Natural killer cell (primary cell): ENCODE results near the gene LHFPL3. TPM values are rescaled to one million over a fixed set of nuclear protein-coding genes. Genes with fewer than 3 reads are reported as not detected.

Experiments used
- ATAC-seq, 3 donors: fragments of 150-1000 bp in 2 of 3; fragments of 200-7000 bp in 1 of 3; cut with Tn5 transposase; 1 replicate in 1 of 3; 2 replicates in 2 of 3; pipeline ENCODE4 v1.10.0; 2021; ENCODE audit warnings: mild to moderate bottlenecking in 2 of 3, moderate library complexity in 2 of 3
- DNase-seq, 2 donors: peaks; one replicate each; pipeline versions ENCODE4 v3.0.0 to v3.0.0-alpha.2; 2013 to 2021; ENCODE audit warnings: mixed read lengths in 1 of 2
- H3K27ac ChIP-seq: one replicate; pipeline ENCODE4 v1.5.1; 2013; ENCODE audit warnings: mild to moderate bottlenecking, low read length
- H3K27me3 ChIP-seq: one replicate; pipeline ENCODE4 v1.6.1; 2013; ENCODE audit warnings: low read length; ENCODE audit not compliant: control insufficient read depth, insufficient read depth
- H3K36me3 ChIP-seq: one replicate; pipeline ENCODE4 v1.6.1; 2013; ENCODE audit warnings: low read length; ENCODE audit not compliant: control insufficient read depth, insufficient read depth
- H3K4me1 ChIP-seq: one replicate; pipeline ENCODE4 v1.6.1; 2013; ENCODE audit warnings: low read length; ENCODE audit not compliant: control insufficient read depth, insufficient read depth
- H3K4me3 ChIP-seq: one replicate; pipeline ENCODE4 v1.5.1; 2013; ENCODE audit warnings: low read length
- H3K9me3 ChIP-seq: one replicate; pipeline ENCODE4 v1.6.1; 2013; ENCODE audit warnings: low read length; ENCODE audit not compliant: control insufficient read depth, insufficient read depth
- H3K27ac Mint-ChIP-seq, 2 donors: one replicate each; pipeline ENCODE4 v1.8.0; 2022; ENCODE audit warnings: mild to moderate bottlenecking in 2 of 2, mixed read lengths in 2 of 2, moderate library complexity in 1 of 2
- H3K27me3 Mint-ChIP-seq, 2 donors: one replicate each; pipeline ENCODE4 v1.8.0; 2022; ENCODE audit warnings: low read depth in 2 of 2, mixed read lengths in 2 of 2
- H3K36me3 Mint-ChIP-seq: one replicate; pipeline ENCODE4 v1.8.0; 2022; ENCODE audit warnings: mixed read lengths
- H3K4me1 Mint-ChIP-seq, 2 donors: one replicate each; pipeline ENCODE4 v1.8.0; 2022; ENCODE audit warnings: mixed read lengths in 2 of 2
- H3K4me3 Mint-ChIP-seq: one replicate; pipeline ENCODE4 v1.8.0; 2022; ENCODE audit warnings: mild to moderate bottlenecking, moderate library complexity, mixed read lengths
- H3K9me3 Mint-ChIP-seq, 2 donors: one replicate each; pipeline ENCODE4 v1.8.0; 2022; ENCODE audit warnings: mixed read lengths in 2 of 2
- CTCF ChIP-seq: fragments of 200-600 bp; IDR thresholded peaks from one replicate; pipeline ENCODE4 v1.8.0; 2022; ENCODE audit warnings: antibody characterized with exemption
- WGBS: methylation state at CpG from one replicate; pipeline ENCODE4 v1.1.7; 2013; ENCODE audit warnings: missing lambda C conversion rate; ENCODE audit not compliant: insufficient coverage; 5-methylcytosine and 5-hydroxymethylcytosine counted together
- intact Hi-C: fragments of 100-400 bp; cut with micrococcal nuclease; formaldehyde crosslinking; loops from one replicate; pipeline ENCODE4 v1.14.2; 2022
- total RNA-seq, 4 donors: library from RNA; stranded (reverse); fragments of 120-200 nt in 1 of 4; gene quantifications; one replicate each; pipeline versions ENCODE4 v1.2.3 to v1.2.4, GENCODE V29; 2013 to 2022

Gene LHFPL3
- total RNA-seq, 3 donors from 2014 or later (not counting 1 experiment from before 2014, with no cell fraction given) = not detected

- TF ChIP-seq CTCF = no peak
- Mint-ChIP-seq H3K4me3 (no peak overlapping the region), H3K27me3 (no peaks in the 10 kb centered on the region), H3K9me3 (peaks cover 0 to 5% of the 10 kb centered on the region in 2 donors), H3K27ac (no peak overlapping the region), H3K36me3 (no peaks in the 10 kb centered on the region), H3K4me1 (no peaks in the 10 kb centered on the region)
- WGBS = 89% methylated on average over 2 of the region's 3 CpGs
- DNase-seq (no peak), ATAC-seq (no peak)
- Histone ChIP-seq H3K36me3 (no peaks in the 10 kb centered on the region), H3K9me3 (no peaks in the 10 kb centered on the region), H3K27ac (no peak overlapping the region), H3K4me1 (no peaks in the 10 kb centered on the region), H3K4me3 (no peak overlapping the region), H3K27me3 (no peaks in the 10 kb centered on the region)
- intact Hi-C loops = no loop called here
These were observed 34.1 kb upstream of the LHFPL3 start for GRCh38 chr7:104294291-104294690.

- ATAC-seq (no peak), DNase-seq (no peak)
- no peaks in the 10 kb centered on the region for H3K27me3 Mint-ChIP-seq
- H3K36me3 ChIP-seq = no peaks in the 10 kb centered on the region
- H3K4me1 Mint-ChIP-seq = no peaks in the 10 kb centered on the region
- H3K27ac Mint-ChIP-seq = no peak overlapping the region
- no peaks in the 10 kb centered on the region for H3K27me3 ChIP-seq
- no peaks in the 10 kb centered on the region for H3K4me1 ChIP-seq
- WGBS = 75% methylated on average over 2 of the region's 3 CpGs
- no peaks in the 10 kb centered on the region for H3K36me3 Mint-ChIP-seq
- no peak overlapping the region for H3K27ac ChIP-seq
- intact Hi-C loops = no loop called here
- peaks cover 4 to 12% of the 10 kb centered on the region in 2 donors for H3K9me3 Mint-ChIP-seq
- no peak for TF ChIP-seq CTCF
- no peaks in the 10 kb centered on the region for H3K9me3 ChIP-seq
- H3K4me3 Mint-ChIP-seq = no peak overlapping the region
- H3K4me3 ChIP-seq = no peak overlapping the region
These were observed 32.1 kb upstream of the LHFPL3 start for GRCh38 chr7:104296266-104296665.

- no peak for ATAC-seq
- Histone ChIP-seq H3K27me3 (no peaks in the 10 kb centered on the region), H3K27ac (no peak overlapping the region), H3K4me1 (no peaks in the 10 kb centered on the region), H3K36me3 (no peaks in the 10 kb centered on the region), H3K9me3 (no peaks in the 10 kb centered on the region), H3K4me3 (no peak overlapping the region)
- intact Hi-C loops = no loop called here
- no peaks in the 10 kb centered on the region for H3K4me1 Mint-ChIP-seq
- WGBS = 86% methylated on average over 1 of the region's 4 CpGs
- H3K27ac Mint-ChIP-seq = no peak overlapping the region
- H3K36me3 Mint-ChIP-seq = no peaks in the 10 kb centered on the region
- no peak for TF ChIP-seq CTCF
- peaks cover 7 to 12% of the 10 kb centered on the region in 2 donors for H3K9me3 Mint-ChIP-seq
- no peak for DNase-seq
- no peaks in the 10 kb centered on the region for H3K27me3 Mint-ChIP-seq
- no peak overlapping the region for H3K4me3 Mint-ChIP-seq
These were observed 31.5 kb upstream of the LHFPL3 start for GRCh38 chr7:104296900-104297299.

- H3K9me3 Mint-ChIP-seq = peaks cover 7 to 12% of the 10 kb centered on the region in 2 donors
These were observed 29.1 kb upstream of the LHFPL3 start for GRCh38 chr7:104299323-104299722.

More at GRCh38 chr7:104299323-104299722, 29.1 kb upstream of the LHFPL3 start:
- Histone ChIP-seq H3K9me3 (no peaks in the 10 kb centered on the region), H3K36me3 (no peaks in the 10 kb centered on the region), H3K27me3 (no peaks in the 10 kb centered on the region), H3K27ac (no peak overlapping the region), H3K4me3 (no peak overlapping the region), H3K4me1 (no peaks in the 10 kb centered on the region)
- Mint-ChIP-seq H3K27ac (no peak overlapping the region), H3K4me1 (no peaks in the 10 kb centered on the region), H3K36me3 (no peaks in the 10 kb centered on the region), H3K4me3 (no peak overlapping the region), H3K27me3 (no peaks in the 10 kb centered on the region)
- WGBS = 82% methylated on average over 3 of the region's 3 CpGs
- DNase-seq (no peak), ATAC-seq (no peak)
- TF ChIP-seq CTCF = no peak
- intact Hi-C loops = no loop called here
